ENCODE data around the gene CBARP.
A peak's percentile ranks its signal among the peaks of the same experiment; 100 is the strongest.
"Not testable (repeated sequence)": the region's sequence is repeated elsewhere in the genome, so short reads cannot be mapped to it uniquely, and the experiment has no call there.

CBARP gene

DNA sequence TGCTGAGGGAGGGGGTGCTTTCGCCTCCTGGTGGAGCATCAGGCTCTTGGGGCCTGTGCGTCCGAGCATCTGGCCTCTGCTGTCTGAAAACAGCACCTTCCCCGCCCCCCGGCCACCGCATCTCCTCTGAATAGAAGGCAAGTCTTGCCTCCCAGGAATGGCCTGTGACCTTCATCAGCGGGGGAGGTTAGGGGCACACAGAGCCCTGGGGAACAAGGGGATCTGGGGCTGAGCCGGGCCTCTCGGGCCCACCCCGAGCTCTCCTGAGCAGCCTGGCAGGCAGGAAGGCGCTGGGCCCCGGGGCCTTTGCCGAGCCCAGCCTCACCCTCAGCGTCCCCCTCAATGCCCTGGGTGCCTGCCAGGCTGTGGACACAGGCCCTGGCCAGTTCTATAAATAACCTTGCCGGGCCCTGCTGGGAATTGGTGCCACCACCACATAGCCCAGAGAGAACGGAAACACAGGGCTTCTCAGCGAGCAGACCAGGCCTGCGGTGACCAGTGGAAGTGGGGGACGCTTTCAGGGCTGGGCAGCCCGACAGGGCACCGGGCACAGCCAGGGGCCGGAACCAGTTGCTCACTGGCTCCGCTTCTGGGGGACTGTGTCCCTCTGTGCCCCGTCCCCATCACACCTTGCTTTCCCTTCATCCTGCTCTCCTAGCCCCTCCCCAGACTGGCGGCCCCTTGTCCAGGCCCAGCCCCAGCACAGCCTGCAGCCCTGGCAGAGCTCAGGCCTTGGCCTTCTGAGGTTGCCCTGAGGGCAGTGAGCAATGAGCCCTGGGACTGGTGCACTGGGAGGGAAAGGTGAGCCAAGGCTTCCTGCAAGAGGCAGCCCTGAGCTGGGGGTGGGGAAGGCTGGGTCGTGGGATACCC lies 22.7 kb downstream of the CBARP start:
- no peak overlapping the region for H3K4me3 ChIP-seq (ENCODE audit: low read depth, low read length)

DNA sequence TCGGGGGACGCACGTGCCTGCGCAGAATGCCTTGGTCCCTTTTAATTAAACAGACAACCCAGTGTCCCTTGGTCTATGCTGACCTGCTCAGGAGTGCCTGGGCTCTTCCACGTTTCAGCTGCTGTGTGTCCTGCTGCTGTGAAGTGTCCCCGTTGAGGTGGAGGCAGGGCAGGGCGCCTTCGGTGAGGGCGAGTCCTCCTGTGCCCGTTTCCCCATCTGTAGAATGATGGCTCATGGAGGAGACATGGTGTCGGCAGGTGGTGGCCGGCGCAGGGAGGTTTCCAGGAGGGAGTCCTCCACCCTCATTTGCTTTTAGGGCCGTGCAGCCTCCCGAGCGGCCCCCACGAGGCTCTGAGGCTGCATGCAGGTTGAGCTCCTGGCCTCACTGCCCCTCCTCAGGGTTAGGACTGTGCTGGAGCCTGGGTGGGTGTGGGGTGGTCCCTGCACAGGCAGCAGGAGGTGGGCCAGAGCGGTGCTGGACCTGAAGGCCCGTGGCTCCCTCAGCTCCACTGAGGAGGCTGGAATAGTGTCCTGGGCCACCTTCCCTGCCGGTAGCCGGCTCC lies 23.4 kb downstream of the CBARP start:
- H3K4me3 ChIP-seq (ENCODE audit: low read depth, low read length) = no peak overlapping the region

DNA sequence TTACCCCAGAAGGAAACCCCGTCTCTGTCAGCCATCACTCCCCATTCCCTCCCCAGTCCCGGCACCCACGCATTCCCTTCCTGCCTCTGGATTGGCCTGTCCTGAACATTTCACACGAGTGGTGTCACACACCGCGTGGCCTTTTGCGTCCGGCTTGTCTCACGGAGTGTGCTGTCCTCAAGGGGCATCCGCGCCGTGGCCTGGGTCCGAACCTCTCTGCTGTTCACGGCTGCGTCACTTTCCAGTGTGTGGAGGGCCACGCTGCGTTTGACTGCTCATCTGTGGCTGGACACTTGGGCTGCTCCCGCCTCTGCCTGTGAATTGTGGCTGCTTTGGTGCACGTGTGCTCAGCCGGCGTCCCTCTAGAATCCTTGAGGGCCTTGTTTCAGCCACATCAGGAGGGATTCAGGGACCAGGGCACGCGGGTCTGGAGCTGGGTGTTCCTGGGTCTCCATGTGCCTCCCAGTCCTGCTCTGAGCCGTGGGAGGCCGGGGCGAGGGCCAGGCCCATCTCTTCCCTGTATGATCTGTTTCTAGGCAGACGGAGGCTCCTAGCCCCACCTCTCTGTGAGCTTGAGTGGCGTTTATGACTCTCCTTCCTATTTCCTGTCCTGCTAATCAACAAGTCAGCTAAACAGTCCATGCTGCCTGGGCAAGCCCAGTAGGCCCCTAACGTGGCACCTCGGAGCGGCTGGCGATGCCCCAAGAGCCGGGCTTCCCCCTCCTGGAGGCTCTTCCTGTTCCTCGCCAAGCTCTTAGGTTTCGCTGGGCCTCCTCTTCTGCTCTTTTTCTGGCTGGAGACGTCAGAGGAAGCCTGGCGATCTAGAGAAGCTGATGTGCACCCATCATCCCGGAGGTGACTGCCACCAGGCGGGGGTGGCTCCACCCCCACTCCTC lies 24.2 kb downstream of the CBARP start:
- no peak overlapping the region for H3K4me3 ChIP-seq (ENCODE audit: low read depth, low read length)

DNA sequence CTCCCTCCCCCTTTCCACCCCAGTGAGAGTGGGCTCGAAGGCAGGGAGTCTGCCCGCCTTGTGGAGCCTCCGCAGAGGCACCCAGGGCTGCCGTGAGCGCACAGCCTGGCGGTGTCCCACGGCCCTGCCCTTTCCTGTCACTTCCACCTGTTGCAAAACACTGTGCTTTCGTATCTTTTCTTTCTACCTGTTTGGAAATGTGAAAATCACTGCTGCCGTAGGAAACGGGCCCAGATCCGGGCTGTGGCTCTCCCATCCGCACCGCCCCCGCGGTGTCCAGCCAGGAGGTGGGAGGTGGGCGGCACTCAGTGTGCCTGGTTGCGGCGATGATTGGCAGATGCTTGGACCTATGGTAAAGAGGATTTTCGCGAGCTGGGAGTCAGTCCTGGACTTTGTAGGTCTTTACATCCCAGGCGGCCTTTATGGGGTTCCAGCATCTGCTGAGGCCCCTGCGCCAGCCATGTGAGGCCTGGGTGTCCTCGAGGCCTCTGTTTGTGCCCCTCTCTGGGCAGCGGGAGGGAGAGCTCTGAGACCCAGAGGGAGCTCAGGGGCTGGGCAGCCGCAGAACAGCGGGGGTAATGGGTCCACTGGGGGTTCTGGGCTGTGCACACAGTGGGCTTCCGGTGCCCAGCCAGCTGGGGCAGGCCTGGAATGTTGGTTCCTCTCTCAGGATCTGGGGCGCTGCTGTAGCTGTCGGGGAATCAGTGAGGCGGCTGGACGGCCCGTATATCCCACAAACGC lies 26.1 kb downstream of the CBARP start:
- H3K4me3 ChIP-seq (ENCODE audit: low read depth, low read length) = no peak overlapping the region

DNA sequence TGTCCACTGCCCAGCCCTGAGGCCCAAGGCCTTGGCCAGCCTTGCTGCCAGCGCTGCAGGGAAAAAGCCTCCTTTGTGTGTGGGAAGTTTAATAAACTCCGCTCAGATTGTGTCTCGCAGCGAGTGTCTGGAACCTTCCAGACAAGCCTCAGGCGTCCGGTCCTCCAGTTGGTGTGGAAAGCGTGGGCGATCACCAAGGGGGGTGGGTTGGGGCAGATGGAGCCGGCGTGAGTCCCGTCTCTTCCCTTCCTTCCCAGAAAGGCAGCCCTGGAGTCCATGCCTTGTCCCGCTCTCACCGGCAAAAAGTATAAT lies 27.6 kb downstream of the CBARP start:
- H3K4me3 ChIP-seq (ENCODE audit: low read depth, low read length) = no peak overlapping the region

DNA sequence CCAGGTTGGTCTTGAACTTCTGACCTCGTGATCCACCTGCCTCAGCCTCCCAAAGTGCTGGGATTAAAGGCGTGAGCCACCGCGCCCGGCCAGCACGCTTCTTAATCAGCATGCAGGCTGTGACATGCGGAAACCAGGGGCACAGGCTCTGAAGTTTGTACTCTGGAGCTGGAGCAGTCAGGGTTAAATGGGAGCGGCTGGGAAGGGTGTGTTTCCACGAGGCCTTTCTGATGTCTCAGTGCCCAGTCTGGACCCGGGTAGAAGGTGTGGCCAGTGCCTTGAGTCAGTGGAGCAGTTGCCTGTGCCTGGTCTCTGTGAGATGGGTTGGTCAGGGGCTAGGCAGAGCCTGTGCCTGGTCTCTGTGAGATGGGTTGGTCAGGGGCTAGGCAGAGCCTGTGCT lies 29.0 kb downstream of the CBARP start:
- H3K4me3 ChIP-seq (ENCODE audit: low read depth, low read length) = not testable (repeated sequence)

DNA sequence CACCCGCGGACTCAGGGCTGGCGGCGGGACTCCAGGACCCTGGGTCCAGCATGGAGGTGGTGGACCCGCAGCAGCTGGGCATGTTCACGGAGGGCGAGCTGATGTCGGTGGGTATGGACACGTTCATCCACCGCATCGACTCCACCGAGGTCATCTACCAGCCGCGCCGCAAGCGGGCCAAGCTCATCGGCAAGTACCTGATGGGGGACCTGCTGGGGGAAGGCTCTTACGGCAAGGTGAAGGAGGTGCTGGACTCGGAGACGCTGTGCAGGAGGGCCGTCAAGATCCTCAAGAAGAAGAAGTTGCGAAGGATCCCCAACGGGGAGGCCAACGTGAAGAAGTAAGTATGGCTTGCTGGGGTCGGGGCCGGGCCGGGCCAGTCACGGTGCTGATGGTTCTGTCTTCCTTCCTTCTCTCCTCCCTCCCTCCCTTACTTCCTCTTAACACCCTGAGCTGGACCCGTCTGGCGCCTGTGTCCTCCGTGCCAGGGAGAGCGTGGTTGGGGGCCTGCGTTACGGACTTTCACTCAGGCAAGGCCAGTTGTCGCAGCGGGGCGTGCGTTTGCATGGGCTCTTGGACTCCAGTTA lies 30.8 kb downstream of the CBARP start:
- peak overlapping the region; percentile 70 for H3K4me3 ChIP-seq (ENCODE audit: low read depth, low read length)

DNA sequence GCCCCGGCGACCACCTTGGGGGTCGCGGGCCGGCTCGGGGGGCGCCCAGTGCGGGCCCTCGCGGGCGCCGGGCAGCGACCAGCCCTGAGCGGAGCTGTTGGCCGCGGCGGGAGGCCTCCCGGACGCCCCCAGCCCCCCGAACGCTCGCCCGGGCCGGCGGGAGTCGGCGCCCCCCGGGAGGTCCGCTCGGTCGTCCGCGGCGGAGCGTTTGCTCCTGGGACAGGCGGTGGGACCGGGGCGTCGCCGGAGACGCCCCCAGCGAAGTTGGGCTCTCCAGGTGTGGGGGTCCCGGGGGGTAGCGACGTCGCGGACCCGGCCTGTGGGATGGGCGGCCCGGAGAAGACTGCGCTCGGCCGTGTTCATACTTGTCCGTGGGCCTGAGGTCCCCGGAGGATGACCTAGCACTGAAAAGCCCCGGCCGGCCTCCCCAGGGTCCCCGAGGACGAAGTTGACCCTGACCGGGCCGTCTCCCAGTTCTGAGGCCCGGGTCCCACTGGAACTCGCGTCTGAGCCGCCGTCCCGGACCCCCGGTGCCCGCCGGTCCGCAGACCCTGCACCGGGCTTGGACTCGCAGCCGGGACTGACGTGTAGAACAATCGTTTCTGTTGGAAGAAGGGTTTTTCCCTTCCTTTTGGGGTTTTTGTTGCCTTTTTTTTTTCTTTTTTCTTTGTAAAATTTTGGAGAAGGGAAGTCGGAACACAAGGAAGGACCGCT lies 31.5 kb downstream of the CBARP start:
- peak overlapping the region; percentile 70 for H3K4me3 ChIP-seq (ENCODE audit: low read depth, low read length)

DNA sequence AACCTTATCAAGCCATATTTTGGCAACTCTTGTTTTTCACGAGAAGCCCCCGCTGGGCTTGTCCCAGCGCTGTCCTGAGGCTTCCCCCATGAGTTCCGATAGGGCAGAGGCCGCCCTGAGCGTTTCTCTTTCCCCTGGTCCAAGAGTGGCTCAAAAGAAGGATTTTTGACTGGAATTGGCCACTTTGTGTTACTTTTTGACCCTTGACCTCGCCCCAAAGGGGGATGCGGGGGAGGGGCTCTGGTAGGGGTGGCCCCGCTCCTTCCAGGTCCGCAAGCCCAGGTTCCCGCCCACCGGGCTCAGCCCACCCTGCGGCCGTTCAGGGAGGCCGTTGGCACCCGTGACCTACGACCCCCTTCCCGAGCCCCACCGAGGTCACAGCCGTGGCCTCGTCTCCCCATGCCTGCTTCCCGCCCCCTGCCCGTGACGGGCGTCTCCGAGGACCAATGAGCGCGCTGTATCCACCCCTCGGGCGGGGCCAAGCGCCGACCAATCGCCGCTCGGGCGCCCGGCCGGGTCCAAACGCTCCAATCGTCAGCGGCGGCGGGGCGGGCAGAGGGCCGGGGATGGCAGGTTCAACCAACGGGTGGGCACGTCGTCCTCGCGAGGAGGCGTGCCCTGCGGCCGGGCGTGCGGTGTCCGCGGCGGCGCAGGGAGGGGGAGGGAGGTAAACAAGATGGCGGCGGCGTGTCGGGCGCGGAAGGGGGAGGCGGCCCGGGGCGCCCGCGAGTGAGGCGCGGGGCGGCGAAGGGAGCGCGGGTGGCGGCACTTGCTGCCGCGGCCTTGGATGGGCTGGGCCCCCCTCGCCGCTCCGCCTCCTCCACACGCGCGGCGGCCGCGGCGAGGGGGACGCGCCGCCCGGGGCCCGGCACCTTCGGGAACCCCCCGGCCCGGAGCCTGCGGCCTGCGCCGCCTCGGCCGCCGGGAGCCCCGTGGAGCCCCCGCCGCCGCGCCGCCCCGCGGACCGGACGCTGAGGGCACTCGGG lies 32.4 kb downstream of the CBARP start, which contains the start of gene STK11:
STK11 (plus strand) TSS at position 665 of the 986 bp plus-strand sequence. CDS start 1,136 bp downstream, outside the sequence.
- H3K4me3 ChIP-seq (ENCODE audit: low read depth, low read length) = peak within 1 kb of the TSS; percentile 70

DNA sequence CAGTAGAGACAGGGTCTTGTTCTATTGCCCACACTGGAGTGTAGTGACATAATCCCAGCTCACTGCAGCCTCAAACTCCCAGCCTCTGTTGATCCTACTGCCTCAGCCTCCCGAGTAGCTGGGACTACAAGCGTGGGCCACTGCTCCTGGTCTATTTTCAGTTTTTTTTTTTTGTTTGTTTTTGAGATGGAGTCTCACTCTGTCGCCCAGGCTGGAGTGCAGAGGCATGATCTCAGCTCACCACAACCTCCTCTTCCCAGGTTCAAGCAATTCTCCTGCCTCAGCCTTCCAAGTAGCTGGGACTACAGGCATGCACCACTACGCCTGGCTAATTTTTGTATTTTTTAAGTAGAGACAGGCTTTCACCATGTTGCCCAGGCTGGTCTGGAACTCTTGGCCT lies 37.2 kb downstream of the CBARP start:
- not testable (repeated sequence) for H3K4me3 ChIP-seq (ENCODE audit: low read depth, low read length)

DNA sequence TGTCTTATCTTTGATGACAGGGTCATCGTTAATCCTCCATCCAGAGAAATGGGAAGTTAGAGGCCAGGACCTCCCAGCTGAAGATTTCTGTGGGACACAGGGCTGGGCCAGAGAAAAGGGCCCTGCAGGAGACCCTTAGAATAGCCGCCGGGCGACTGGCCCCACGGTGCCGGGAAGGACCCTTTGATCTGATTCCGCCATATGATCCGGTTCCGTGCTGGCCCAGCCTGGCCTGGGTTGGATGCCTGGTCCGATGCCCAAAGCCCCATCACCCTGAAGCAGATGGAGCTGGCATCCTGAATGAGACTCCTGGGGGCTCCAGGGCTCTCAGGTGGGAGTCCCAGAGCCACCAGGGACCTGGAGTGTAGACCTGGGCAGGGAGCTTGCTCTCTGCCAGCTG lies 38.3 kb downstream of the CBARP start:
- no peak overlapping the region for H3K4me3 ChIP-seq (ENCODE audit: low read depth, low read length)

DNA sequence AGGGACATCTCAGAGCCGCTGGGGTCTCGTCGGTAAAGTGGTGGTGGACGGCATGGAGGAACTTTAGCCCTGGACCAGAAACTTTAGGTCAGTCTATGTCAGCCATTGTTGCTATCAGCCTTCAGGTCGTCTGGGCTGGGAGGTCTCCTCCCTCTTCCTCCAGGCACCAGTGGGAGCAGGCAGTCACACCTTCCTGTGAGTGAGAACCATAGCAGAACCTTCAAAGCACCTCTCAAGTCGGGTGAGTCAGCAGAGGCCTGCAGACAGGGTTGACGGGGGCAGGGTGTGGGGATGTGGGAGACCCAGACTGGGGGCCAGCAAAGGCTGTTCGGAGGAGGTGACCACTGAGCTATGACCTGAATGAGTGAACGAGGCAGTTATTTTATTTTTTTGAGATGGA lies 48.4 kb downstream of the CBARP start:
- H3K4me3 ChIP-seq (ENCODE audit: low read depth, low read length) = no peak overlapping the region

DNA sequence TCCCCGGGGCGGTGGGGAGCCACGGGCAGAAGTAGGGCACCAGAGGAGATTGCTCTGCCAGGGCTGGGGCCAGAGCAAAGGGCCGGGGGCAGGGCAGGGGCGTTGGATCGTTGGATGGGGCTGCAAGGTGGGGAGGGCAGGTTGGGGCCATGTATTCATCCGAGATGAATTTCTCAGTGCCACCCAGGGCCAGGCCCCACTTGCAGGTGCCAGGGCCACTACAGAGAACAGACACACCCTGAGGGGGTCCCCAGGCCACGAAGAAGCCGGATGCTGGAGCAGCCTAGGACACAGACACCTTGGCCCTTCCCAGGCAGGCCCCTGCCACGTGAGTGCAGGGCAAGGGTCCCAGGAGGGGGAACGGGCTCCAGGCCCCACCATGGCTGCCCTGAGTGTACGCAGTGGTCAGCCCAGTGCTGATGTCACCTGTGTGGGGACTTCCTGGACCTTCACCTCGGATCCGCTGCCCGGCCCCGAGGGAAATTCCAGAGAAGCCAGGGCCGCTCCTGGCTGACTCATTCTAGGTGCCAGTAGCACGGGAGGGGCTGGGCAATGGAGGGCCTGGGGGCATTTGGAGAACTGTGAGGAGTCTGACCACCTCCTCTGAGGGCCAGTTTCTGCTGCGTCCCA lies 54.1 kb downstream of the CBARP start:
- no peak overlapping the region for H3K4me3 ChIP-seq (ENCODE audit: low read depth, low read length)

DNA sequence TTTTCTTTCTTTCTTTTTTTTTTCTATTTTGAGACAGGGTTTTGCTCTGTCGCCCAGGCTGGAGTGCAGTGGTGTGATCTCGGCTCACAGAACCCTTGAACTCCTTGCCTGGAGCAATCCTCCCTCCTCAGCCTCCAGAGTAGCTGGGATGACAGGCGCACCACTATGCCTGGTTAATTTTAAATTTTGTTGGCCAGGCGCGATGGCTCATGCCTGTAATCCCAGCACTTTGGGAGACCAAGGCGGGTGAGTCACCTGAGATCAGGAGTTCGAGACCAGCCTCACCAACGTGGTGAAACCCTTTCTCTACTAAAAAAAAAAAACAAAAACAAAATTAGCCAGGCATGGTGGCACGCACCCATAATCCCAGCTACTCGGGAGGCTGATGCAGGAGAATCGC lies 55.1 kb downstream of the CBARP start:
- no peak overlapping the region for H3K4me3 ChIP-seq (ENCODE audit: low read depth, low read length)

DNA sequence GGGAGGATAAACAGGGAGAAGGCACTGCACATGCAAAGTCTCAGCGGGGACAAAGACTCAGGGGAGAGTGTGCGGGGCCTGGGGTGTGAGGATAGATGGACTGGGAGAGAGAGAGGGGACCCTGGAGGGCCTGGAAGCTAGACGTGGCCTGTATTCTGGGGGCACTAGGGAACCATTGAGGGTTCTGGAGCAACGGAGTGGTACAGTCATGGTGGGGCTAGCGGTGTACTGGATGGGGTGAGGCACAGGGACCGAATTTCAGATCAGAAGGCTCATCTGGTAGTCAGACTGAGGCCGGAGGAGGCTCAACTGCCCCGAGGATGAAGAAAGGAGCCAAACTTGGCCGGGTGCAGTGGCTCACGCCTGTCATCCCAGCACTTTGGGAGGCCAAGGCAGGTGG lies 55.7 kb downstream of the CBARP start:
- H3K4me3 ChIP-seq (ENCODE audit: low read depth, low read length) = no peak overlapping the region

DNA sequence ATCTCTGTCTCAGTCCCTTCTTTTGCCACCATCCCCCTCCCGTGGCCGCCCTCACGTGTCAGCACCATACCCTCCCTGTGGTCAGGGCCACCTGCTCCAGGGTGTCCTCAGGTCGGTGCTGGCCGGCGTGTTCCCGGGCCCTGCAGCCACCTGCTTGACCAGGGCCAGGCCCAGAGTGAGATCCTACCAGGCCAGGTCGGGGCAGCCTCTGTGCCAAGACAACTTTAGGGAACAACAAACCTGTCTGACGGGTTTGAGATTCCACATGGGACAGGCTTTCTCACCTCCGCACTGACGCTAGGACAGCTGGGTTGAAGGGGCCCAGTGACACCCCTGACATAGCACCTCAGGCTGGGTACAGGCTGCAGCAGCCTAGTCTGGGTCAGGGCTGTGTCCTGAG lies 56.2 kb downstream of the CBARP start:
- no peak overlapping the region for H3K4me3 ChIP-seq (ENCODE audit: low read depth, low read length)
